ENCODE results near the gene ASB18. TPM values are rescaled to one million over a fixed set of nuclear protein-coding genes. Genes with fewer than 3 reads are reported as not detected.

Gene ASB18
- polyA plus RNA-seq, 1 donor from 2014 or later = not detected

DNA sequence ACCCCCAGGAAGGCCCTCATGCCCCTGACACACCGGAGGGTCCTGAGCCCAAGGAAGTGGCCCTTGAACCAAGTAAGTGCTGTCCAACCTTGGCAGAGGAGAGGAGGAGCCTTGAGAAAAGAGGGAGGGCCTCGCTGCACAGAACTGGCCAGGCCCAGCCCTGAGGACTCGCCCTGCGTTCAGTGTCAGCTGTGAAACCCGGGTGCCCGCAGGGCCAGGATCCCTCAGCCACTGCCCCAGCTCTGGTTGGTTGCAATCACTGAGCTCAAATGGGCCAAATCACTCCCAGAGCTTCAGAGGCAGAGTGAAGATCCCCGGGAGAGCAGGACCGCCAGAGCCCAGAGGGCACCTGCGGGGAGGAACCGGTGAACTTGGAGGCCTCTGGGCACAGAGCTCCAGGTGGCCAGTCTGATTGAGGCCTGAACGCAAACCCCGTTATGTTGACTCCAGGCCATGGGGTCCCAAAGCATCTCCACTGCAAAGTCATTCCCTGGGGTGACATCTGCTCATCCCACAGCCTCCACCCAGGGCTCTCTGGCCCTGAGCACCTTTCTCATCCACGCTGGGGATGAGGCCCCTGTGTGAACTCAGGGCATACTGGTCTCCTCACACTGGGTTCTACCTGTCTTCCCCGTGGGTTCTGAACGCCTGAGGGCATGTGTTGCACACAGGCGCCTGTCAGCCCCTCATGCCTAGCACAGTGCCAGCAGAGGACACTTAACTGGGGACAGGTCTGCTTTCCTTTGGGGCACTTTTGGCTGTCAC is 107.9 kb downstream of the ASB18 start:
- Mint-ChIP-seq H3K36me3 (no peaks in the 10 kb centered on the region), H3K4me3 (no peak overlapping the region), H3K27ac (no peak overlapping the region), H3K27me3 (peaks cover 29% of the 10 kb centered on the region), H3K4me1 (peaks cover 0 to 2% (median 0%) of the 10 kb centered on the region in 3 donors), H3K9me3 (peaks cover 4 to 10% (median 6%) of the 10 kb centered on the region in 3 donors)

DNA sequence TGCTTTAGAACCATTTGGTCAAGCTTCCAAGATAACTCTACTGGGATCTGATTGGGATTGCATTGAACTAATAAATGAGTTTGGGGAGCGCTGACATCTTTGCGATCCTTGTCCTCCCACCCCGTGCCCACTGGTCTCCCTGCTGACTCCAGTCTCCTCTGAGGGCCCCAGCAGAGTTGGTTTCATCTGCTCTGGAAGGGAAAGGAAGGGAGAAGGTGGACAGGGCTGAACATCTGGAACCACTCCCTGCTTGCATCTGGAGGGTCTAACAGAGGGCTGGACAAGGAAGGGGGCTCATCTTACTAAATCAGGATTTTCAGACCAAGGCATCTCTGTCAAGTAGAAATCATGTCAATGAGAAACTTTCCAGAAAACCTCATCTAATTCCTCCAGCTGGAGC is 108.8 kb downstream of the ASB18 start:
- Mint-ChIP-seq H3K9me3 (peaks cover 4 to 11% (median 7%) of the 10 kb centered on the region in 3 donors), H3K4me3 (no peak overlapping the region), H3K36me3 (no peaks in the 10 kb centered on the region), H3K27ac (no peak overlapping the region), H3K4me1 (peaks cover 0 to 2% (median 0%) of the 10 kb centered on the region in 3 donors), H3K27me3 (peaks cover 22% of the 10 kb centered on the region)

DNA sequence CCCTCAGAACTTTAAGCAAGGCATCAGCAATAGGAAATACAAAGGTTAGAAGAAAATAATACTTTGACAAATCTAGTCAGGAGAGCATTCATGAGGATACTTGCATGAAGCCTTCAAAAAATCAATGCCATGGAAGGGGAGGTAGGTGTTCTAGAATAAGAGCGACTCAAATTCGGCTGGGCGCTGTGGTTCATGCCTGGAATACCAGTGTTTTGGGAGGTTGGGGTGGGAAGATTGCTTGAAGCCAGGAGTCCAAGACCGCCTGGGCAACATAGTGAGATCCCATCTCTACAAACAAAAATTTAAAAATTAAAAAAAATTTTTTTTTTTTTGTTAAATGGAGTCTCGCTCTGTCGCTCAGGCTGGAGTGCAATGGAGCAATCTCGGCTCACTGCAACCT is 117.8 kb downstream of the ASB18 start:
- Mint-ChIP-seq H3K36me3 (no peaks in the 10 kb centered on the region), H3K27ac (no peak overlapping the region), H3K4me3 (no peak overlapping the region), H3K27me3 (peaks cover 9% of the 10 kb centered on the region), H3K9me3 (peaks cover 5 to 6% (median 5%) of the 10 kb centered on the region in 3 donors), H3K4me1 (peaks cover 0 to 1% (median 0%) of the 10 kb centered on the region in 3 donors)

DNA sequence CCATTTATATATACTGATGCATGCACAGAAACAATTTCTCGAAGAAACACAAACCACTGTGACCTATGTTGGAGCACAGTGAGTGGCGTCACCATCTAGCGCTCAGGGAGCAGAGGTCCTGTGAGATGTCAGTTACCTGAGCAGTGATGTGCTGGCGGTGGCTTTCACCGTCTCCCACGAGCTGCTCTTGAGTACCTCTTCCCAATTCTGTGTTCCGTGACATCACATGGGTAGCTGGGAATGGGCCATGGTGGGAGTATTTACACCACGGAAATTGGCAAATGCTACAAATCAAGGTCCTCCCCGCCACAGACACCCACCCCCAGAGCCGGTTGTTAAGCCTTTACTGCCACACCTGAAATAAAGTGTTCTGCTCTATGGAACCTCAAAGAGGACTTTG is 120.4 kb downstream of the ASB18 start:
- Mint-ChIP-seq H3K9me3 (peaks cover 1 to 4% (median 3%) of the 10 kb centered on the region in 3 donors), H3K4me3 (no peak overlapping the region), H3K27me3 (peaks cover 10% of the 10 kb centered on the region), H3K27ac (no peak overlapping the region), H3K4me1 (peaks cover 0 to 1% (median 0%) of the 10 kb centered on the region in 3 donors), H3K36me3 (no peaks in the 10 kb centered on the region)

Other genes with a start within 250 kb of the ASB18 start
- gene GBX2, start 96.0 kb downstream of the ASB18 start, polyA plus RNA-seq = not detected